ENCODE data around the gene PXYLP1.

GRCh38 chr3:141201122-141201521, 30.5 kb upstream of the PXYLP1 start:
- TF ChIP-seq EZH2 (IDR thresholded peaks at IDR 0.05; ENCODE audit: insufficient read depth, poor library complexity, severe bottlenecking) (no peak), EZH2phosphoT487 (IDR thresholded peaks at IDR 0.05; ENCODE audit: insufficient read depth, low read depth) (no peak)

All from GM23248 (cell line).